Measurements from ENCODE around the gene NRDC.

DNA sequence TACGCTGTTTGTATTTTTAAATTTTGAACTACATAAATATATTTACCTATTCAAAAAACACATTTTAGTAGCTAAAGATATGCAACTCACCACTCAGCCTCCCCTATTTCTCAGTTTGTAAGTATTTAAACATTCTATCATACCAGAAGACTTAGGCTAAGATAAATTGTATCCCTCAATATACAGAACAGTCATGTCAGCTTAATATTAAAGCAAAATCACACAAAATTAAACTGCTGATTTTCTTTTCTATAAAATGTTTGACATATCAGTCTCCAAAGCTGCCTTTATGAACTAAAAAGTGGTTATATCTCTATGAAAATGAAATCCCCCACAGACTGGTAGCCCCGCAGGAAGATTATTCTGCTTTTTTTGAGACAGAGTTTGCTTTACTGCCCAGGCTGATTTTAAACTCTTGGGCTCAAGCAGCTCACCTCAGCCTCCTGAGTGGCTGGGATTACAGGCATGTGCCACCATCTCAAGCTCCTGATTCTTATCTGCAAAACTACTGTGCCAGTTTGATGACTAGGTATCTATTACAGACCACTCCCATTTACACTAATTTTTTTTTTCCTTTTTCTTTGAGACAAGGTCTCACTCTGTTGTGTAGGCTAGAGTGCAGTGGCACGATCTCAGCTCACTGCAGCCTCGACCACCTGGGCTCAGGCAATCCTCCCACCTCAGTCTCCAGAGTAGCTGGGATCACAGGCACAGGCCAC is 37.6 kb downstream of the NRDC start:
- TF ChIP-seq GATA2 (IDR thresholded peaks at IDR 0.05; ENCODE audit: low read depth, low read length) = peak; percentile 67
- TF ChIP-seq GATA3 (IDR thresholded peaks at IDR 0.05; ENCODE audit: low read depth, low read length) = no peak; the same call in 1 of the 2 replicates
